ENCODE data around the gene SERTM2.

Gene SERTM2

GRCh38 chrX:111561851-111562250, 50.4 kb downstream of the SERTM2 start:
- no peak for DNase-seq

- no peak for DNase-seq
These were observed 56.3 kb downstream of the SERTM2 start for GRCh38 chrX:111567542-111568255.

GRCh38 chrX:111568354-111568753, 56.9 kb downstream of the SERTM2 start:
- DNase-seq = no peak

GRCh38 chrX:111568817-111569216, 57.4 kb downstream of the SERTM2 start:
- DNase-seq = no peak
